22Rv1 (cell line): Measurements from ENCODE around the gene SEZ6L.

Source experiments
- CTCF ChIP-seq: fragments of 450-650 bp; IDR thresholded peaks from 2 replicates; pipeline ENCODE4 v1.5.1; 2017; ENCODE audit warnings: mild to moderate bottlenecking
- ZFX ChIP-seq: fragments of 450-650 bp; IDR thresholded peaks from 2 replicates; pipeline ENCODE4 v1.6.1; 2017; ENCODE audit warnings: antibody characterized with exemption, borderline replicate concordance

- TF ChIP-seq CTCF: no peak
- no peak for TF ChIP-seq ZFX
Observed at GRCh38 chr22:26321469-26321913, 152.2 kb downstream of the SEZ6L start.
